Smooth muscle cell of the brain vasculature (primary cell): ENCODE data around the gene CAPN1.
A peak's percentile ranks its signal among the peaks of the same experiment; 100 is the strongest.
"Not testable (repeated sequence)": the region's sequence is repeated elsewhere in the genome, so short reads cannot be mapped to it uniquely, and the experiment has no call there.

Experiments used
- DNase-seq: peaks from one replicate; pipeline ENCODE4 v3.0.0-alpha.2; 2012; ENCODE audit warnings: low read depth, low spot score

CAPN1 gene

GRCh38 chr11:65217441-65218423, 36.0 kb downstream of the CAPN1 start:
- DNase-seq: no peak

GRCh38 chr11:65218446-65218845, 36.7 kb downstream of the CAPN1 start:
- no peak for DNase-seq

- no peak for DNase-seq
Observed at GRCh38 chr11:65219930-65220213, 38.1 kb downstream of the CAPN1 start.

- no peak for DNase-seq
Observed at GRCh38 chr11:65221026-65221425, 39.3 kb downstream of the CAPN1 start.

GRCh38 chr11:65223011-65223410, 41.3 kb downstream of the CAPN1 start:
- no peak for DNase-seq

- DNase-seq: peak; percentile 40
Observed at GRCh38 chr11:65224930-65225278, 43.2 kb downstream of the CAPN1 start.

GRCh38 chr11:65225279-65226102, 43.8 kb downstream of the CAPN1 start:
- DNase-seq: peak; percentile 18

- DNase-seq: no peak
Observed at GRCh38 chr11:65226103-65226442, 44.3 kb downstream of the CAPN1 start.

GRCh38 chr11:65227879-65228278, 46.2 kb downstream of the CAPN1 start:
- no peak for DNase-seq

GRCh38 chr11:65236194-65237059, 54.7 kb downstream of the CAPN1 start:
- no peak for DNase-seq

- not testable (repeated sequence) for DNase-seq
Observed at GRCh38 chr11:65238302-65238701, 56.6 kb downstream of the CAPN1 start.

GRCh38 chr11:65241134-65241533, 59.4 kb downstream of the CAPN1 start:
- no peak for DNase-seq

GRCh38 chr11:65241692-65242091, 60.0 kb downstream of the CAPN1 start:
- DNase-seq: no peak

GRCh38 chr11:65242389-65242788, 60.7 kb downstream of the CAPN1 start:
- no peak for DNase-seq

GRCh38 chr11:65243797-65244196, 62.1 kb downstream of the CAPN1 start:
- DNase-seq: no peak

- DNase-seq: not testable (repeated sequence)
Observed at GRCh38 chr11:65245046-65245445, 63.3 kb downstream of the CAPN1 start.

GRCh38 chr11:65246506-65246905, 64.8 kb downstream of the CAPN1 start:
- no peak for DNase-seq

- DNase-seq: not testable (repeated sequence)
Observed at GRCh38 chr11:65248184-65248710, 66.5 kb downstream of the CAPN1 start.

GRCh38 chr11:65251476-65251875, 69.7 kb downstream of the CAPN1 start:
- DNase-seq: no peak

GRCh38 chr11:65254724-65255123, 73.0 kb downstream of the CAPN1 start:
- no peak for DNase-seq

GRCh38 chr11:65258988-65259387, 77.3 kb downstream of the CAPN1 start:
- DNase-seq: no peak

- DNase-seq: no peak
Observed at GRCh38 chr11:65260302-65260701, 78.6 kb downstream of the CAPN1 start.
